Midbrain (tissue), 1 donor: ENCODE data around the gene KCNMA1.

ENCODE experiments used
- DNase-seq: peaks from one replicate; lab custom pipeline; 2025; lab: John Stamatoyannopoulos, UW

Gene KCNMA1

GRCh38 chr10:77634939-77635338 lies 2.7 kb downstream of the KCNMA1 start:
- no peak for DNase-seq

- DNase-seq: no peak
Measured at GRCh38 chr10:77633376-77633775, 4.2 kb downstream of the KCNMA1 start.

GRCh38 chr10:77631241-77631640 lies 6.4 kb downstream of the KCNMA1 start:
- peak; percentile 59 for DNase-seq

- no peak for DNase-seq
Measured at GRCh38 chr10:77630507-77630848, 7.1 kb downstream of the KCNMA1 start.

GRCh38 chr10:77629775-77630506 lies 7.7 kb downstream of the KCNMA1 start:
- DNase-seq: no peak

GRCh38 chr10:77628906-77629730 lies 8.5 kb downstream of the KCNMA1 start:
- no peak for DNase-seq

- DNase-seq: no peak
Measured at GRCh38 chr10:77626266-77626935, 11.2 kb downstream of the KCNMA1 start.

GRCh38 chr10:77625379-77625778 lies 12.2 kb downstream of the KCNMA1 start:
- peak; percentile 14 for DNase-seq

GRCh38 chr10:77622889-77623291 lies 14.7 kb downstream of the KCNMA1 start:
- DNase-seq: peak; percentile 26

GRCh38 chr10:77620731-77621130 lies 16.9 kb downstream of the KCNMA1 start:
- no peak for DNase-seq

- DNase-seq: no peak
Measured at GRCh38 chr10:77619964-77620703, 17.5 kb downstream of the KCNMA1 start.

GRCh38 chr10:77618117-77618516 lies 19.5 kb downstream of the KCNMA1 start:
- DNase-seq: no peak

GRCh38 chr10:77616766-77617165 lies 20.8 kb downstream of the KCNMA1 start:
- no peak for DNase-seq

GRCh38 chr10:77614778-77615625 lies 22.6 kb downstream of the KCNMA1 start:
- DNase-seq: no peak

GRCh38 chr10:77613476-77614130 lies 24.0 kb downstream of the KCNMA1 start:
- peak; percentile 20 for DNase-seq

- no peak for DNase-seq
Measured at GRCh38 chr10:77611670-77612069, 25.9 kb downstream of the KCNMA1 start.

GRCh38 chr10:77611221-77611620 lies 26.4 kb downstream of the KCNMA1 start:
- DNase-seq: no peak

- peak; percentile 21 for DNase-seq
Measured at GRCh38 chr10:77609781-77610272, 27.8 kb downstream of the KCNMA1 start.

GRCh38 chr10:77608281-77608680 lies 29.3 kb downstream of the KCNMA1 start:
- no peak for DNase-seq

- DNase-seq: no peak
Measured at GRCh38 chr10:77606751-77607150, 30.9 kb downstream of the KCNMA1 start.
